GM12873 (cell line): ENCODE data around the gene LRRC27.

Source experiments
- CTCF ChIP-seq: IDR thresholded peaks from 2 replicates; pipeline ENCODE4 v1.5.1; 2012; ENCODE audit warnings: low read depth, mild to moderate bottlenecking, moderate library complexity, low read length, control low read depth; ENCODE audit not compliant: insufficient read depth; ENCODE audit errors: missing control alignments

Gene LRRC27

GRCh38 chr10:132396494-132397035 lies 64.6 kb downstream of the LRRC27 start:
- no peak for TF ChIP-seq CTCF

DNA sequence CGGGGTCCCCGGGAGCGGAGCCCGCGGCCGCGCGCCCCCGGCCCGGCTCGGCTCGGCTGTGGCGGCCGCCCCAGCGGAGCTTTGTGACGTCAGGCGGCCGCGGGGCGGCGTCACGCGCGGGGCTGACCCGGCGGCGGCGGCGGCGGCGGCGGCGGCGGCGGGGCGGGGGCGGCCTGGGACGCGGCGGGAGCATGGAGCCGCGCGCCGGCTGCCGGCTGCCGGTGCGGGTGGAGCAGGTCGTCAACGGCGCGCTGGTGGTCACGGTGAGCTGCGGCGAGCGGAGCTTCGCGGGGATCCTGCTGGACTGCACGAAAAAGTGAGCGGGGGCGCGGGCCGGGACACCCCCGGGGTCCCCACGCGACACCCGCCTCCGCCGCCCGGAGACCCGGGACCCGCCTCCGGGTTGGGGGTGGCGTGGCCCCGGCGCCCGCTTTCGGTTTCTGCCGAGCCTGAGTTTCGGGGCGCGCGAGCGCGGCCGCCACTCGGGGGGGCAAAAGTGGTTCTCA lies 65.1 kb downstream of the LRRC27 start, which contains the start of gene PWWP2B:
Gene PWWP2B (plus strand): TSS at position 165 of the 506 bp plus-strand sequence. CDS start 27 bp downstream, at position 192.
- TF ChIP-seq CTCF, result no peak

- TF ChIP-seq CTCF, result no peak
Measured at GRCh38 chr10:132397671-132398565, 65.9 kb downstream of the LRRC27 start.

DNA sequence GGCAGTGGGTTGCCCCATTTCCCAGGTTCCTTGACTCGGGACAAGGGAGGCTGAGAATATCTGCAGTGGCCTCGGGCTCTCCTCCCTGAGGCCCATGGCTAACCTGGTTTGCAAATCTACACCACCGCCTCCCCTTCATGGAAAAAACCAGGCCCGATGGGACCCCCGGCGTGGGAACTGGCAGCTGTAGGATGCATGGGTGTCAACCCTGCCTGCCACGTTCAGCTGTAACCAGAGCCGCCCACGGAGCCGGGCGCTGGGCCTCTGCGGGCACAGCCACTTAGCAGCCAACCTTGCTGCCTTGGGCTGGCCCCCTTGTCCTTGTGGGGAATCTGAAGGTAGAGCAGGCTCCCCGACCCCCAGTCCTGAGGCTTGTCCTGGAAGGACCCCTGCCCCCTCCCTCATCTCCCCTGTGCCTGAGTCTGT lies 66.6 kb downstream of the LRRC27 start:
- no peak for TF ChIP-seq CTCF

- TF ChIP-seq CTCF, result no peak
Measured at GRCh38 chr10:132399117-132400035, 67.4 kb downstream of the LRRC27 start.

DNA sequence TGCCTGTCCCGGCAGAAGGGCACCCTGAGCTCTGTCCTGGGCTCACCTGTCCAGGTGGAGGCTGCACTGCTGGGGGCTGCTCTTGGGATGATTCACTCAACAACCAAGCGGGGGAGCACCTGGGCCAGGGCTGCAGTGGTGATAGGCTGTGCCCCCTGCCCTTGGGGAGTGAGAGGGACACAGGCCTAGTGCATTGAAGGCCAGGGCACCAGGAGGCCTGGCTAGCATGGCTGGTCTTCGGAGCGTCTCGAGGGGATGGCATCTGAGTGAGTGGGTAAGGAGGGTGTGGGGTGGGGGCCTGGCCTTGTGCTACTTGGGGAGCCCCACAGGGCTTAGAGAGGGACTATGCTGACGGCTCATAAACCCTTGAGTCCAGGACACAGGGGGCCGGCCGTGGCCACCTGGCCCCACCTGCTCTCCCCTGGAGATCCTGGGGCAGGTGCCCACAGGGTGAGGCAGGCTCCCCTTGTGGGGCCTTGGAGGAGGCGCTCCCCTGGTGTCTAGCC lies 68.1 kb downstream of the LRRC27 start:
- TF ChIP-seq CTCF, result no peak
